Activated CD8-positive, alpha-beta T cell treated with anti-CD3 and anti-CD28 coated beads for 36 hours (primary cell): ENCODE results near the gene SLC39A12. TPM values are rescaled to one million over a fixed set of nuclear protein-coding genes. Genes with fewer than 3 reads are reported as not detected.
"Not testable (repeated sequence)": the region's sequence is repeated elsewhere in the genome, so short reads cannot be mapped to it uniquely, and the experiment has no call there.

Experiments
- ATAC-seq: fragments of 200-7000 bp; cut with Tn5 transposase; one replicate; pipeline ENCODE4 v1.10.0; 2021; ENCODE audit warnings: mild to moderate bottlenecking, moderate library complexity
- CTCF ChIA-PET: fragments of 350-600 bp; sonication (Branson Sonifier 250); formaldehyde crosslinking; loops from one replicate; lab custom pipeline; 2021; ENCODE audit warnings: antibody characterized with exemption; lab: Charles Lee
- POLR2A ChIA-PET: fragments of 350-600 bp; sonication (Branson Sonifier 250); formaldehyde crosslinking; loops from one replicate; lab custom pipeline; 2021; ENCODE audit warnings: antibody characterized with exemption; lab: Charles Lee
- DNase-seq: peaks from one replicate; pipeline ENCODE4 v3.0.0-alpha.2; 2020
- H3K27ac Mint-ChIP-seq: one replicate; pipeline ENCODE4 v1.8.0; 2021; ENCODE audit warnings: mild to moderate bottlenecking, mixed read lengths
- H3K27me3 Mint-ChIP-seq: one replicate; pipeline ENCODE4 v1.8.0; 2021; ENCODE audit warnings: mixed read lengths
- H3K36me3 Mint-ChIP-seq: one replicate; pipeline ENCODE4 v1.8.0; 2021; ENCODE audit warnings: low read depth, mixed read lengths
- H3K4me1 Mint-ChIP-seq: one replicate; pipeline ENCODE4 v1.8.0; 2021; ENCODE audit warnings: low read depth, mixed read lengths
- H3K4me3 Mint-ChIP-seq: one replicate; pipeline ENCODE4 v1.8.0; 2021; ENCODE audit warnings: mild to moderate bottlenecking, moderate library complexity, mixed read lengths
- H3K9me3 Mint-ChIP-seq: one replicate; pipeline ENCODE4 v1.8.0; 2021; ENCODE audit warnings: mixed read lengths
- CTCF ChIP-seq: fragments of 200-600 bp; IDR thresholded peaks from one replicate; pipeline ENCODE4 v1.8.0; 2022; ENCODE audit warnings: antibody characterized with exemption, mild to moderate bottlenecking
- intact Hi-C: fragments of 100-400 bp; cut with micrococcal nuclease; formaldehyde crosslinking; loops from one replicate; pipeline ENCODE4 v1.10.0; 2022
- total RNA-seq, 2 experiments: library from RNA; stranded (reverse); gene quantifications; one replicate each; pipeline ENCODE4 v1.2.3, GENCODE V29; 2021

SLC39A12 gene
- total RNA-seq, 2 experiments from 2014 or later, result not detected

GRCh38 chr10:17918187-17918903 lies 33.4 kb upstream of the SLC39A12 start:
- DNase-seq, result no peak
- Mint-ChIP-seq H3K4me1 (no peaks in the 10 kb centered on the region), H3K36me3 (no peaks in the 10 kb centered on the region), H3K27me3 (no peaks in the 10 kb centered on the region), H3K4me3 (no peak overlapping the region), H3K27ac (no peak overlapping the region), H3K9me3 (no peaks in the 10 kb centered on the region)
- no peak for TF ChIP-seq CTCF
- POLR2A ChIA-PET, result no interaction called here
- intact Hi-C loops, result no loop called here
- no peak for ATAC-seq
- CTCF ChIA-PET, result no interaction called here

DNA sequence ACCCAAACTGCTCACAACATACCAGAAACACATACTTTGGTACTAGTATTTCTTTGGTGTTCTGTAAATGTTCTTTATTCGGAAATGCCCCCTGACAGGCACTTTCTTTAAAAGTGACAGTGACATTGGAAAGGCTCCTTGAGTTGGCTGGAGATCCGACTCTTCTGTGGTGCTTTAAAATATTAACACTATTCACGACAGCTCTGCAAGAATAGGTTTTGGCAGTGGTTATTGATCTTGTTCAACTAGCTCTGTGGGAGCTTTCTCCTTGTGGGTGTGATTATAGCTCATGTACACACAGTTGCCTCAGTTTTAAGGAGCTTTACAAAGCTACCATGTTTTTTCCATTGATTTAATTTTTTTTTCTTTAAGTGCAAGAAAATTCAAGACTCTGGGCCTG lies 30.3 kb upstream of the SLC39A12 start:
- H3K4me1 Mint-ChIP-seq, result no peaks in the 10 kb centered on the region
- no peaks in the 10 kb centered on the region for H3K9me3 Mint-ChIP-seq
- POLR2A ChIA-PET, result no interaction called here
- H3K27me3 Mint-ChIP-seq, result no peaks in the 10 kb centered on the region
- no peak for ATAC-seq
- intact Hi-C loops, result no loop called here
- TF ChIP-seq CTCF, result no peak
- CTCF ChIA-PET, result no interaction called here
- H3K36me3 Mint-ChIP-seq, result no peaks in the 10 kb centered on the region
- no peak for DNase-seq
- no peak overlapping the region for H3K4me3 Mint-ChIP-seq
- no peak overlapping the region for H3K27ac Mint-ChIP-seq

DNA sequence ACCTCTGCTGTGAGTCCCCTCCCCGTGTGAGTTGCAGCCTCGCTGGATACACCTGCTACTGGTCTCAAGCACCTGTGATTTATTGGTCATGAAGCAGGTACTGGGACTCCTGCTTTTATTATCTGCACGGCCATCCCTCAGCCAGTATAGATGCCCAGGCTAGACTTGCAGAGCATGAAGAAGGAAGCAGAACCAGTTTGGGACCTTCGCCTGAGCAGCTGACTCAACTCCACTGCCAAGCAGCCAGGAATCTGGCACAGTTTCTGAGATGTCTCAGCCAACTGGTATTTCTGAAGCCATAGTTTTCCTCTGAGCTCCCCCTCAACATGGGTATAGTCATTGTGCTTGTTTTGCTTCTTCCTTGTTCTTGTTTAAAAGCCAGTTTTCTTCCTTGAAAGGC lies 28.0 kb upstream of the SLC39A12 start:
- intact Hi-C loops, result no loop called here
- ATAC-seq (no peak), DNase-seq (no peak)
- H3K27me3 Mint-ChIP-seq, result no peaks in the 10 kb centered on the region
- H3K9me3 Mint-ChIP-seq, result no peaks in the 10 kb centered on the region
- no peaks in the 10 kb centered on the region for H3K4me1 Mint-ChIP-seq
- ChIA-PET CTCF (interaction anchor here (1.7 kb wide), 1 partner anchor 10 kb away, joined by 6 read pairs; no protein-coding TSS in a partner anchor), POLR2A (no interaction called here)
- no peak for TF ChIP-seq CTCF
- no peak overlapping the region for H3K4me3 Mint-ChIP-seq
- no peak overlapping the region for H3K27ac Mint-ChIP-seq
- no peaks in the 10 kb centered on the region for H3K36me3 Mint-ChIP-seq

DNA sequence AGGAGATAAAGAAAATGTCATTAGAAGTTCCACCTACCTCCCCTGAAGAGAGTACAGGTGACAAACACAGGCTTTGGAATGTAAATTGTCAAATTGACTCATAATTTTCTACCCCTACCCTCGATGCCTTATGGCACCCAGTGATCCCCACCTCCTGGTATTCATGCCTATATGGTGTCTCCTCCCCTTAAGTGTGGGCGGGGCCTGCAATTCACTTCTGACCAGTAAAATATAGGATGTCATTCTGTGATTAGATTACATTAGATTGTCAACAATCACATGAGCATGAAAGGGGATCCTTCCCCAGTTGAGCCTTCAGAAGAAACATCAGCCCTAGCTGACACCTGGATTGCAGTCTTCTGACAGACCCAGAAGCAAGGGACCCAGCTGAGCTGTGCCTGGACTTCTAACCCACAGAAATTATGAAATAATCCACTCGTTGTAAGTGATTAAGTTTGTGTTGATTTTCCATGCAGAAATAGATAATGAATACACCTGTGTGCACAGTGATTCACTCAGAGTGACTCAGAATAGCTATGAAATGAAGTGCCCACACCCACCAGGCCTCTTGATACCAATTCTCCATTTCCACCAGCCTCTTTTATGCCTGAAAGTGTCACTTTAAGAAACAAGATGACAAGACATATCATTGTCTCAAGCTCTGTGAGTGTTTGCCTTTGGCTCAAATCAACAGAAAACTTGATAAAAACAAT lies 8.5 kb upstream of the SLC39A12 start:
- no peak for DNase-seq
- TF ChIP-seq CTCF, result no peak
- H3K9me3 Mint-ChIP-seq, result no peaks in the 10 kb centered on the region
- ChIA-PET POLR2A (no interaction called here), CTCF (no interaction called here)
- H3K4me3 Mint-ChIP-seq, result no peak overlapping the region
- H3K27ac Mint-ChIP-seq, result no peak overlapping the region
- no peak for ATAC-seq
- intact Hi-C loops, result no loop called here
- H3K27me3 Mint-ChIP-seq, result no peaks in the 10 kb centered on the region
- no peaks in the 10 kb centered on the region for H3K4me1 Mint-ChIP-seq
- no peaks in the 10 kb centered on the region for H3K36me3 Mint-ChIP-seq

GRCh38 chr10:17950269-17950668 lies 1.4 kb upstream of the SLC39A12 start:
- H3K27ac Mint-ChIP-seq, intact Hi-C loops, ATAC-seq, H3K4me3 Mint-ChIP-seq, POLR2A ChIA-PET, H3K36me3 Mint-ChIP-seq, H3K4me1 Mint-ChIP-seq, CTCF ChIA-PET, DNase-seq, H3K9me3 Mint-ChIP-seq, H3K27me3 Mint-ChIP-seq: not testable (repeated sequence)
